Liver (tissue), 9 donors: Measurements from ENCODE around the gene ULK4. TPM values are rescaled to one million over a fixed set of nuclear protein-coding genes. Genes with fewer than 3 reads are reported as not detected.

Experiments used
- DNase-seq: peaks from one replicate; pipeline ENCODE4 v3.0.0-alpha.2; 2017; ENCODE audit warnings: low spot score
- H3K27ac ChIP-seq, 2 donors: one replicate each; pipeline ENCODE4 v1.7.0; 2013; ENCODE audit warnings: inconsistent platforms in 2 of 2, low read length in 2 of 2, control low read depth in 1 of 2, low read depth in 1 of 2, mild to moderate bottlenecking in 1 of 2
- H3K27me3 ChIP-seq, 4 donors: one replicate each; pipeline versions ENCODE4 v1.6.1 to v1.7.0; 2013; ENCODE audit warnings: low read length in 3 of 4, inconsistent platforms in 1 of 4, mild to moderate bottlenecking in 1 of 4, moderate library complexity in 1 of 4; ENCODE audit not compliant: control insufficient read depth in 4 of 4, insufficient read depth in 4 of 4
- H3K36me3 ChIP-seq, 4 donors: one replicate each; pipeline versions ENCODE4 v1.6.1 to v1.7.0; 2013; ENCODE audit warnings: low read length in 3 of 4, mild to moderate bottlenecking in 3 of 4, low read depth in 1 of 4, moderate library complexity in 1 of 4; ENCODE audit not compliant: control insufficient read depth in 4 of 4, insufficient read depth in 3 of 4
- H3K4me1 ChIP-seq, 4 donors: one replicate each; pipeline versions ENCODE4 v1.6.1 to v1.7.0; 2013; ENCODE audit warnings: low read length in 3 of 4, mild to moderate bottlenecking in 3 of 4, moderate library complexity in 1 of 4; ENCODE audit not compliant: control insufficient read depth in 4 of 4, insufficient read depth in 4 of 4
- H3K4me3 ChIP-seq, 3 donors: one replicate each; pipeline versions ENCODE4 v1.6.1 to v1.7.0; 2013; ENCODE audit warnings: low read length in 3 of 3, control low read depth in 1 of 3, low read depth in 1 of 3, mild to moderate bottlenecking in 1 of 3
- H3K9ac ChIP-seq, 2 donors: one replicate each; pipeline ENCODE4 v1.7.0; 2013; ENCODE audit warnings: low read length in 2 of 2, mild to moderate bottlenecking in 2 of 2, moderate library complexity in 2 of 2, control low read depth in 1 of 2, low read depth in 1 of 2
- H3K9me3 ChIP-seq, 4 donors: one replicate each; pipeline versions ENCODE4 v1.6.1 to v1.7.0; 2013; ENCODE audit warnings: low read length in 3 of 4; ENCODE audit not compliant: control insufficient read depth in 4 of 4
- ATF3 ChIP-seq: IDR thresholded peaks from 2 replicates; pipeline ENCODE4 v1.6.1; 2016; ENCODE audit warnings: antibody characterized with exemption
- CTCF ChIP-seq: fragments of 150-350 bp; IDR thresholded peaks from 2 replicates; pipeline ENCODE4 v1.5.1; 2017; ENCODE audit warnings: improper control_type of control experiment, low read depth, low read length; ENCODE audit not compliant: missing input control
- EGR1 ChIP-seq, 2 donors: IDR thresholded peaks; 2 replicates each; pipeline ENCODE4 v1.6.1; 2016 to 2018; ENCODE audit warnings: antibody characterized with exemption in 2 of 2, low read depth in 2 of 2
- FOXA1 ChIP-seq: IDR thresholded peaks from 2 replicates; pipeline ENCODE4 v1.6.1; 2016; ENCODE audit warnings: antibody characterized with exemption
- FOXA2 ChIP-seq: IDR thresholded peaks from 2 replicates; pipeline ENCODE4 v1.6.1; 2016; ENCODE audit warnings: antibody characterized with exemption
- GABPA ChIP-seq, 2 donors: IDR thresholded peaks in 1 of 2; conservative IDR thresholded peaks in 1 of 2; 2 replicates each; pipeline ENCODE4 v1.6.1; 2016; ENCODE audit warnings: antibody characterized with exemption in 2 of 2, mild to moderate bottlenecking in 1 of 2, moderate library complexity in 1 of 2
- HNF4A ChIP-seq, 2 donors: conservative IDR thresholded peaks; 2 replicates each; pipeline ENCODE4 v1.6.1; 2016; ENCODE audit warnings: antibody characterized with exemption in 2 of 2, mild to moderate bottlenecking in 2 of 2
- HNF4G ChIP-seq: IDR thresholded peaks from 2 replicates; pipeline ENCODE4 v1.6.1; 2016; ENCODE audit warnings: antibody characterized with exemption
- JUND ChIP-seq, 2 donors: IDR thresholded peaks; 2 replicates each; pipeline ENCODE4 v1.6.1; 2016; ENCODE audit warnings: antibody characterized with exemption in 2 of 2
- MAX ChIP-seq: IDR thresholded peaks from 2 replicates; pipeline ENCODE4 v1.6.1; 2016; ENCODE audit warnings: antibody characterized with exemption
- NR2F2 ChIP-seq: IDR thresholded peaks from 2 replicates; pipeline ENCODE4 v1.6.1; 2016; ENCODE audit warnings: antibody characterized with exemption
- RAD21 ChIP-seq, 2 donors: IDR thresholded peaks; 2 replicates each; pipeline ENCODE4 v1.6.1; 2016; ENCODE audit warnings: antibody characterized with exemption in 2 of 2, mild to moderate bottlenecking in 2 of 2
- REST ChIP-seq: IDR thresholded peaks from 2 replicates; pipeline ENCODE4 v1.6.1; 2016; ENCODE audit warnings: antibody characterized with exemption, mild to moderate bottlenecking
- RXRA ChIP-seq, 2 donors: IDR thresholded peaks; 2 replicates each; pipeline ENCODE4 v1.6.1; 2017 to 2018; ENCODE audit warnings: antibody characterized with exemption in 2 of 2, mild to moderate bottlenecking in 1 of 2
- SP1 ChIP-seq: IDR thresholded peaks from 2 replicates; pipeline ENCODE4 v1.6.1; 2018; ENCODE audit warnings: antibody characterized with exemption, mild to moderate bottlenecking
- TAF1 ChIP-seq: conservative IDR thresholded peaks from 2 replicates; pipeline ENCODE4 v1.6.1; 2016; ENCODE audit warnings: antibody characterized with exemption, mild to moderate bottlenecking
- YY1 ChIP-seq: IDR thresholded peaks from 2 replicates; pipeline ENCODE4 v1.6.1; 2016; ENCODE audit warnings: antibody characterized with exemption, mild to moderate bottlenecking
- ZBTB33 ChIP-seq: IDR thresholded peaks from 2 replicates; pipeline ENCODE4 v1.6.1; 2016; ENCODE audit warnings: antibody characterized with exemption
- WGBS: extraction: QIAGEN DNeasy Blood & Tissue Kit; methylation state at CpG from one replicate; pipeline ENCODE4 v1.1.7; 2013; 5-methylcytosine and 5-hydroxymethylcytosine counted together
- polyA plus RNA-seq, 2 donors: library from polyadenylated mRNA; stranded (reverse) in 1 of 2; unstranded in 1 of 2; fragments of 200-250 nt in 1 of 2; fragments of >200 nt in 1 of 2; fragmentation: Nextera tagmentation in 1 of 2; extraction: Ambion mirVana in 1 of 2; gene quantifications; one replicate each; pipeline versions ENCODE4 v1.2.1 to v1.2.3, GENCODE V29; 2013 to 2015
- total RNA-seq, 2 donors: library from RNA; depleted of rRNA; stranded (reverse); fragments of >200 nt; gene quantifications; one replicate each; pipeline ENCODE4 v1.2.3, GENCODE V29; 2014
- donor health status: healthy.
- donor health status: healthy.
- donor health status: healthy.
- donor health status: healthy.
- donor health status: healthy.

ULK4 gene
- total and polyA plus RNA-seq, 4 donors, result 1.1 to 11.5 (median 3.2) TPM

- no peak overlapping the region for H3K4me3 ChIP-seq
- TF ChIP-seq HNF4A (conservative IDR thresholded peaks at IDR 0.05), result no peak
- TF ChIP-seq GABPA (IDR thresholded peaks at IDR 0.05 in 1 of 2, conservative IDR thresholded peaks at IDR 0.05 in 1 of 2), result no peak
- TF ChIP-seq CTCF, result no peak
- TF ChIP-seq MAX, result no peak
- TF ChIP-seq ATF3, result no peak
- no peak for TF ChIP-seq RAD21 (IDR thresholded peaks at IDR 0.05)
- no peak for TF ChIP-seq HNF4G
- TF ChIP-seq JUND (IDR thresholded peaks at IDR 0.05), result no peak
- TF ChIP-seq YY1, result no peak
- no peak for TF ChIP-seq TAF1
- no peak for TF ChIP-seq ZBTB33
- no peak for TF ChIP-seq RXRA (IDR thresholded peaks at IDR 0.05)
- no peak for TF ChIP-seq EGR1 (IDR thresholded peaks at IDR 0.05; ENCODE audit: low read depth in 2 of 2)
- no peak for TF ChIP-seq NR2F2
- TF ChIP-seq REST, result no peak
- no peak for TF ChIP-seq SP1
- no peak for TF ChIP-seq FOXA2
- no peak for TF ChIP-seq FOXA1
Observed at GRCh38 chr3:41321642-41321980, 640.3 kb downstream of the ULK4 start.

More at GRCh38 chr3:41321642-41321980, 640.3 kb downstream of the ULK4 start:
- no peaks in the 10 kb centered on the region for H3K27me3 ChIP-seq
- no peaks in the 10 kb centered on the region for H3K9me3 ChIP-seq
- WGBS, result 95% methylated on average over 5 of the region's 5 CpGs
- H3K27ac ChIP-seq, result no peak overlapping the region
- H3K36me3 ChIP-seq, result no peaks in the 10 kb centered on the region
- H3K4me1 ChIP-seq, result peaks cover 0 to 2% (median 0%) of the 10 kb centered on the region in 4 donors
- H3K9ac ChIP-seq, result no peak overlapping the region
- no peak for DNase-seq
